Cardiac fibroblast (primary cell): ENCODE data around the gene MRC2.
A peak's percentile ranks its signal among the peaks of the same experiment; 100 is the strongest.
"Not testable (repeated sequence)": the region's sequence is repeated elsewhere in the genome, so short reads cannot be mapped to it uniquely, and the experiment has no call there.

Source experiments
- DNase-seq, 2 donors: peaks; one replicate each; pipeline versions ENCODE4 v3.0.0 to v3.0.0-alpha.2; 2010; ENCODE audit warnings: low read depth in 2 of 2
- H3K4me3 ChIP-seq, 2 donors: replicated peaks in 1 of 2; 1 replicate in 1 of 2; 2 replicates in 1 of 2; pipeline ENCODE4 v1.5.1; 2011; ENCODE audit warnings: low read depth in 2 of 2, low read length in 2 of 2, mild to moderate bottlenecking in 2 of 2, moderate library complexity in 1 of 2
- CTCF ChIP-seq: IDR thresholded peaks from one replicate; pipeline ENCODE4 v1.5.1; 2011; ENCODE audit warnings: low read depth, mild to moderate bottlenecking, low read length, inconsistent platforms

Gene MRC2

GRCh38 chr17:62692721-62693431 is 65.4 kb downstream of the MRC2 start:
- peak; percentile 38 to 54 for DNase-seq
- no peak overlapping the region for H3K4me3 ChIP-seq
- TF ChIP-seq CTCF, result peak; percentile 73

- H3K4me3 ChIP-seq, result no peak overlapping the region
- TF ChIP-seq CTCF, result no peak
- no peak for DNase-seq
Observed at GRCh38 chr17:62693616-62694409, 66.3 kb downstream of the MRC2 start.

GRCh38 chr17:62695093-62695738 is 67.7 kb downstream of the MRC2 start:
- DNase-seq, H3K4me3 ChIP-seq: not testable (repeated sequence)

- H3K4me3 ChIP-seq, result no peak overlapping the region
- TF ChIP-seq CTCF, result no peak
- no peak for DNase-seq
Observed at GRCh38 chr17:62696256-62696655, 68.8 kb downstream of the MRC2 start.

GRCh38 chr17:62696726-62697490 is 69.4 kb downstream of the MRC2 start:
- no peak overlapping the region for H3K4me3 ChIP-seq
- no peak for TF ChIP-seq CTCF
- no peak for DNase-seq

- DNase-seq, H3K4me3 ChIP-seq: not testable (repeated sequence)
Observed at GRCh38 chr17:62698459-62698858, 71.0 kb downstream of the MRC2 start.

- no peak for DNase-seq
- no peak for TF ChIP-seq CTCF
- H3K4me3 ChIP-seq, result no peak overlapping the region
Observed at GRCh38 chr17:62700964-62701705, 73.7 kb downstream of the MRC2 start.
